Fibroblast of the conjunctiva (primary cell): ENCODE measurements around the gene SRGAP2C.
A peak's percentile ranks its signal among the peaks of the same experiment; 100 is the strongest.
"Not testable (repeated sequence)": the region's sequence is repeated elsewhere in the genome, so short reads cannot be mapped to it uniquely, and the experiment has no call there.

Experiments
- DNase-seq: peaks from one replicate; pipeline ENCODE4 v3.0.0-alpha.2; 2010; ENCODE audit warnings: low read depth

SRGAP2C gene

GRCh38 chr1:121339611-121340010 is 154.8 kb downstream of the SRGAP2C start:
- not testable (repeated sequence) for DNase-seq

DNA sequence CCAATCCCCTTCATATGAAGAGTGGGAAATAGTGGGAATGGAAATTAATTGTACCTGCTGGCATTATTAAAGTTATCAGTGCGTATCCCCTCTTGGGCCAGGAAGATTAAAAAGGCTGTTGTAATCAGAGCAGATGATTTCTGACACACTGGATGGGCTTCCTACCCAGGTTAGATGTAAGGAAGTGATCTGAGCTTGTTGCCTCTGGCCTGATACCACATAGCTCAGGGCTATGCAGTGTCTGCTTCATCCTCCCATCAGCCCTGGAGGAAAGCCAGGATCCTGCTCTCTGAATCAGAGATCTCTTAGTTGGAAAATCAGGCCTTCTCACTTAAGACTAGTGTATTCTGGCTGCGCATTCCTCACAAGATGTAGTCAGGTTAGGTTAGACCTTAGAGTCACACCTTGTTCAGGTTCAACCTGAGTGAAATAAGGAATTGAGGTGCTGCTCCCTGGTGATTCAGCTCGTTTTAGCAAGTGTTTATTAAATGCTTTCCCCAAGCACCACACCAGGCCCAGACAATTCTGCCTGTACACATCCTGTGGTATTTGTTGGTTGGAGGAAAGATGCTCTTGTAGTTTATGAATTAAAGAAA is 158.6 kb downstream of the SRGAP2C start:
- not testable (repeated sequence) for DNase-seq

DNA sequence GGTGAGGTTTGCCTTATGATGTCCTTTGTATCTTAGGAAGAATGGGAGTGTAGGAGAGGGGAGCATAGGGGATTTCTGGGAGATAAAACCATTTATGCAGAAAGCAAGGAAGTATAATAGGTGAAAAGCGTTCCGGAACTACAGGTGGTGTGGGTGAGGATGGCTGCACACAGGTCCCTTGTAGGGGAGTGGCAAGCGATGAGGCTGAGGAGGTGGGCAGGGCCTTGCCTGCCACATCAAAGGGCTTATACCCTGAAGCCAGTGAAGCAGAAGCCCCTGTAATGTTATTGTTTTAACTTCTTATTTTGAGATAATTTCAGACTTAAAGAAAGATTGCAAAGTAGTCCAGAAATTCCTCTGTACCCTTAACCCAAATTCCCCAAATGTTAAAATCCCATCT is 159.6 kb downstream of the SRGAP2C start:
- not testable (repeated sequence) for DNase-seq

- DNase-seq = not testable (repeated sequence)
These were observed 161.9 kb downstream of the SRGAP2C start for GRCh38 chr1:121346654-121347053.

DNA sequence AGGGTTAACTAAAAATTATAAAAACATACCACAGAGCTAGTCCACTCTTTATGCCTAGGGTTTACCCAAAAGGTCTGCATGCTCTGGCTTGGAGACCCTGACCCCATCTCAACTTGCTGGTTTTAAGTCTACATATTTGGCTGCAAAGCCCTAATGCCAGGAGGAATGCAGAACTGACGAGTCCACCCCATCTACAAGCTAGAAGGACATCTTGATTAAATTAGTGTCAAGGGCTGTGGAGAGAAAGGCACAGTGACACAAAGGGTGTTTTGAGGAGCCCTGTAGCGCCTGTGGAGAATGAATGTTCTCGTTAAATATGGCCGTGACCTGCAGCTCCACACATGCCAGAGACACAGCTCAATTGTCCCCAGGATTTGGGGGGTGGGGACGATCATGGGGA is 162.7 kb downstream of the SRGAP2C start:
- DNase-seq = peak; percentile 1

DNA sequence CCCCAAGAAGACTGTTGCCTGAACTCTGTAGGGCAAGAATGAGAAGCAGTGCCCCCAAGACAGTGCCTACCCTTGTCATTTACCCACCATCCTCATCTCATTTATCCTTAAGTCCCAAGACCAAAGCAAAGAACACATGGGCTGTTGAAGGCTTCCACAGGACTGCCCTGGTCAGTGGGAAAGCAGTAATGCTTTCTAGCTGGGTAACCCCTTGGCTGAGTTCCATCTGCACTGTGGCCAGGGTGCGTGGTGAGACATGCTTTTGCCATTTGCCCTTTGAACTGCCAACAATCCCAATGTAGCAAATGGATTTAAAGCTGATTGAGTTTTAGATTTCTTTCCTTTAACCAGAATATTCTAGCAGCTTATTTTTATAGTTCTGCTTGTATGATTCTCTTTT is 163.3 kb downstream of the SRGAP2C start:
- DNase-seq = not testable (repeated sequence)

- not testable (repeated sequence) for DNase-seq
These were observed 164.7 kb downstream of the SRGAP2C start for GRCh38 chr1:121349332-121349967.

DNA sequence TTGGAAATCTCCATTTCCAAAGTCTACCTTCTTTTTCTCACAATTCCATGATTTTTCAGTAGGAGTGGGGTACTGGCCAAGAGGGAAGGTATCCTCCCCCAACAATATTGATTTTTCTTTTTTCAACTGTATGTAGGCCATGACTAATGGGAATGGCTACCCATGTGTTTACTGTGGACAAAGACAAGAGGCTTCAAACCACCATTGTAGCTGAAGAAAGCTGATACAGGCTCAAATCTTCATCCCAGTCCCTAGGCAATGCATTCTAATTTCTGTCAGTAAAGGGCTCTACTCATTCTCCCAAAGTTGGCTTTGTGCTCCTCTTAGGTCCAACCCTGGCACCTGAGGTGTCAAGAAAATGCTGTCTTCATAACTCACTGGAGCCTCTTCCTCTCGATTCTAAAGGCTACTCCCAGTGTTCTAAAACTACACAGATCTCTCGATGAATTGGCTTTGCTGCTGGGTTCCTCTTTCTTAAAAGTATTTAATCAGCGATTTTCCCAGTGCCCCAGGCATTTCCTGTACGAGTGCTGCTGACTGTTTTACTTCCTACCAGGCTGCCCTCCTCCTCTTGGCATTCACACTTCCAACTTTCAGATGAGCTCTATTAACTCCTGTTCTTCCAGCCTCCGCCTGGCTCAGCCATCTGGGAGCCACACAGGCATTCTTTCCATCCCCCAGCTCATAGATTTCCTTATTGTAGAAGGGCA is 171.1 kb downstream of the SRGAP2C start:
- not testable (repeated sequence) for DNase-seq

GRCh38 chr1:121356819-121357218 is 172.0 kb downstream of the SRGAP2C start:
- not testable (repeated sequence) for DNase-seq

DNA sequence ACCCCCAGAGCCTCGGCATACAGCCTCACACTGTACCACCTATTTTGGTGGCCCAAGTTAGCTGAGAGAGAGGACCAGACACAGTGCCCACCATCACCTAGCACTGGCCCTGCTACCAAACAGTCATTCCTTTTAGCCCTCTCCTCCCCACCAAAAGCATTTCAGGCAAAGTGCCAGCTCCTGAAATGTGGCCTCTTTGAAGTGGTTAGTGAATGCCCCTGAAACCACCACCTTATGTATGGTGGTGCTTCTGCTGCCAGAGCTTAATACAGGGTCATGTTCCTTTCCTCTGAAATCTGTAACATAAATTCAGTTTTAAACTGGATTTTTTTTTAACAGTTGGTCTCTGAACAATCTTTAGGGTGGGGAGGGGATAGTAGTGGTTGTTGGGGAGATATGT is 175.8 kb downstream of the SRGAP2C start:
- DNase-seq = not testable (repeated sequence)

GRCh38 chr1:121361451-121362233 is 176.9 kb downstream of the SRGAP2C start:
- DNase-seq = not testable (repeated sequence)

DNA sequence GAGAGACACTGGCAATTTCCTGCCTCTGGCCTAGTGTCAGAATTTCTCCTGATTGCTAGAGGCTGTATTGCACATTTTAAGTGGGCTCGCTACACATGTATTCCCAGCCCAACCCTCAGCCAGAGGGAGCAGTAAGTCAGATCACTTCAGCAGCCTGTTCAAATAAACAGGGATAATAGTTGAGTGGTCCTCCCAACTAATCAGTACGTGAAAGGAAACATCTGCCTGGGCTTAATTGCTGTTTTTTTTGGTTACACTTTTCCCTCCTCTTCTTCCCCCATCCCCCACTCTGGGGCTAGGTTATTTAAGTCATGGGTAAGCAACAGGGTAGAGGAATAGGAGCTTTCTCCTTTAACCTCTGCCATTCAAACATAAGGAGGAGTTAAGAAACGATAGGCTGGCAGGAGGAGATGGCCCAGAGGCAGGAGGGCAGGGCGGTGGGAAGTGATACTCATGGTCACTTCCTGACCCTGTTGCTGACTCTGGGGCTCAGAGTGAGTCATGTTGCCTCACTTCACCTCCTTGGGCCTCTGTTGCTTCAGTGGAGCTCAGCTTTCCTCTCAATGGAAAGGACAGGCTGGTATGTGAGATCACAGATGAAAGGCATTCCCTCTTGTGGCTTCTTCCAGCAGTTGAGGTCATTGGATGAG is 177.6 kb downstream of the SRGAP2C start:
- not testable (repeated sequence) for DNase-seq

DNA sequence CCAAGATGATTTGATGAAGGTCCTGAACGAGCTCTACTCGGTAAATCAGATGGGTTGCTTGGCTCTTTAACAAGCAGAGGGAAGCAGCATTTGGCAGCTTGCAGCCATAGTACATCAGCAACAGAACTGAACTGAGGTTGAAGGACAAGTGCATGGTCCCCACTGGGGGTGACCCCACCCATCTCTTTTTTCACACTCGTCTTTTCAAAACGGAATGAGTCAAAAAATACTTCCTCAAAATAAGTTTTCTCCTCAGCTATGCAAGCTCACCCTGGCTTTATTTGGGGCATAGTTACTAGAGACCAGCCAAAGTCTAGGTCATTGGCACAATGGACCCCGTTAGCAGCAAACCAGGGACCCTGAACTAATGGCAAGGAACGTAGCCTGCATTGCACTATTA is 180.5 kb downstream of the SRGAP2C start:
- DNase-seq = not testable (repeated sequence)

GRCh38 chr1:121365723-121366122 is 180.9 kb downstream of the SRGAP2C start:
- DNase-seq = not testable (repeated sequence)

DNA sequence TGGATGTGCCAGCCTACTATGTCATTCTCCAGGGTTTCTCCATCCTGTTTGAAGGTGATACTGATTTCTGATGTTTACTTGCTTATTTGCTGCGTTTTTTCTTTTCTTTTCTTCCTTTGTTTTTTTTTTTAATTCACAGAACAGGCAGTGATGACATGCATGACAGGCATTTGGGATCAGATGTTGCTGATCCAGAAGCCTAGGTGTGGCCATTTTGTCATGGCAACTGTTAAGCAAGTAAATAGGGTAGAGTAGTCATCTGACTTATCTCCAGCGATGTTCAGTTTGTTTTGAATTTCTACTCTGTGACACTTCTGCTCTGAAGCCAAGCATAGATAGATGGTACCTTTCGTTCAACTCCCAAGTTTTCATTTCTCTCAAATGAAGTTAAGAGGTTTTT is 181.4 kb downstream of the SRGAP2C start:
- DNase-seq = not testable (repeated sequence)

GRCh38 chr1:121368910-121369309 is 184.1 kb downstream of the SRGAP2C start:
- not testable (repeated sequence) for DNase-seq

GRCh38 chr1:121369959-121370358 is 185.2 kb downstream of the SRGAP2C start:
- not testable (repeated sequence) for DNase-seq

DNA sequence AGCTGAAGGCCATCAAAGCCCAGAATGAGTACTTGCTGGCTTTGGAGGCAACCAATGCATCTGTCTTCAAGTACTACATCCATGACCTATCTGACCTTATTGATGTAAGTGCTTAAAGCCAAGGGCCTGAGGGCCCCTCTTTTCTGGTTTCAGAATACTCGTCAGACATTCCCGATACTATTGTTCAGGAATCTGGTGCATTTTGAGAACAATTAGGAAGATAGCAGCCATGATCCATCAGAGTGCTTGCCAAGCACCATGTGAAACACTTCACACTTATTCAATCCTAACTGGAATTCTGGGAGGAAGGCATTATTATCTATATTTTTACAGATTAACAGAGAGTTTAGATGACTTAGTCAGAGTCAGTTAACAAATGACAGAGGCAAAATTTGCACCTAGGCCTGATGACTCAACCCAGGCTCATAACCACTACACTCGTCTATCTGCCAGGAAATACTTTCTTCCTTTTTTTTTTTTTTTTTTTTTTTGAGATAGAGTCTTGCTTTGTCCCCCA is 190.1 kb downstream of the SRGAP2C start:
- not testable (repeated sequence) for DNase-seq

DNA sequence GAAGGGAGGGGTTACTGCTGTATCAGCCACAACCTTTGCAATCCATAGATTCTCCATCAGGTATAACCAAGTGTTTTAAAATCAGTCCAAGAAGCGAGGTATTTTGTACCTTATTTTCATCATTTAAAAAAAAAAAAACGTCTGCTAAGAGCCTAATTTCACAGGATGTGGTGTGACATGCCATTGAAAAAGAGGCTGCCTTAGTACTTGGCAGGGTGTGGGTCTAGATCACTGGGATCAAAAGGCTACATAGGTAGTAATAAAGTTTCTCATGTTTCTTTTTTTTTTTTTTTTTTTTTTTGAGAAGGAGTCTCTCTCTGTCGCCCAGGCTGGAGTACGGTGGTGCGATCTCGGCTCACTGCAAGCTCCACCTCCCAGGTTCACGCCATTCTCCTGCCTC is 192.2 kb downstream of the SRGAP2C start:
- not testable (repeated sequence) for DNase-seq

- DNase-seq = not testable (repeated sequence)
These were observed 194.0 kb downstream of the SRGAP2C start for GRCh38 chr1:121378757-121379156.

GRCh38 chr1:121384754-121385153 is 200.0 kb downstream of the SRGAP2C start:
- not testable (repeated sequence) for DNase-seq
